Activated naive CD8-positive, alpha-beta T cell treated with anti-CD3 and anti-CD28 coated beads, Interleukin-2, amount 10 ng/mL, durations not matched to agents 7 days and 5 days (primary cell): Measurements from ENCODE around the gene CHD6. TPM values are rescaled to one million over a fixed set of nuclear protein-coding genes. Genes with fewer than 3 reads are reported as not detected.

ENCODE experiments used
- ATAC-seq: fragments of 150-1000 bp; cut with Tn5 transposase; one replicate; pipeline ENCODE4 v1.10.0; 2021; ENCODE audit warnings: low read depth, moderate library complexity
- POLR2A ChIA-PET: fragments of 350-600 bp; sonication (Branson Sonifier 250); formaldehyde crosslinking; loops from one replicate; lab custom pipeline; 2021; ENCODE audit warnings: antibody characterized with exemption; lab: Charles Lee
- DNase-seq: peaks from one replicate; pipeline ENCODE4 v3.0.0; 2021
- H3K27ac Mint-ChIP-seq: one replicate; pipeline ENCODE4 v1.8.0; 2022; ENCODE audit warnings: mild to moderate bottlenecking, mixed read lengths
- H3K27me3 Mint-ChIP-seq: one replicate; pipeline ENCODE4 v1.8.0; 2022; ENCODE audit warnings: mild to moderate bottlenecking, moderate library complexity, mixed read lengths
- H3K36me3 Mint-ChIP-seq: one replicate; pipeline ENCODE4 v1.8.0; 2021; ENCODE audit warnings: mild to moderate bottlenecking, mixed read lengths
- H3K4me1 Mint-ChIP-seq: one replicate; pipeline ENCODE4 v1.8.0; 2021; ENCODE audit warnings: mixed read lengths
- H3K4me3 Mint-ChIP-seq: one replicate; pipeline ENCODE4 v1.8.0; 2022; ENCODE audit warnings: mild to moderate bottlenecking, moderate library complexity, mixed read lengths
- H3K9me3 Mint-ChIP-seq: one replicate; pipeline ENCODE4 v1.8.0; 2021; ENCODE audit warnings: mixed read lengths
- total RNA-seq, 2 experiments: library from RNA; stranded (reverse); gene quantifications; one replicate each; pipeline ENCODE4 v1.2.3, GENCODE V29; 2021

CHD6 gene
- total RNA-seq, 2 experiments from 2014 or later, result 48.2 to 58.9 TPM

DNA sequence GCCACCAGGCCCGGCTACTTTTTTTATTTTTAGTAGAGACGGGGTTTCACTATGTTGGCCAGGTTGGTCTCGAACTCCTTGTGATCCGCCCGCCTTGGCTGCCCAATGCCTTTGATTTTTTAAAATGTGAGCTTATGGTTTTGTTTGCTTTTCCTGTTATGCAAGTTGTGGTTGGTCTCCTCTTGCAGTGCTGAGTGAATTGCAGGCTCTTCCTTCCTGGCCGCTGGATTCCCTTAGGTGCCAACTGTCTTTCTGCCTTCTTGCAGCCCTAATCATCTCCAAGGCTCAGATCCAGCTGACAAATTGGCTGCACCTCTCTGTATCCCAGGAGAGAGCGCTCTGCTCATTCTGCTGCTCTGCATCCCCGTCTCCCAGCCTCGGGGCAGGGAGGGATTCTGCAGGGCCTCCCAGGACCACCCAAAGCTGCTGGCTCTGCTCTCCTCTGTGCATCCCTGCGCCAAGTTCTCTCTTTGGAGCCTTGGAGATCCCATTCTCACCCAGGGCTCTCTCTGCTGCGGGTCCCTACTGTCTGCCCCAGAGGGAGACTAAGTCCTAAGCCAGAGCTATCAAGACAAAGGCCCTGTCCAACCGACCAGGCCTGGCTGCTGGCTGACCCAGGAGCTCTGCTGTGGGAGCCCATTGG is 237.5 kb downstream of the CHD6 start:
- no peak overlapping the region for H3K4me3 Mint-ChIP-seq
- no peaks in the 10 kb centered on the region for H3K36me3 Mint-ChIP-seq
- DNase-seq (no peak), ATAC-seq (no peak)
- H3K4me1 Mint-ChIP-seq, result peaks cover 9% of the 10 kb centered on the region
- POLR2A ChIA-PET, result no interaction called here
- H3K27ac Mint-ChIP-seq, result no peak overlapping the region
- H3K9me3 Mint-ChIP-seq, result peaks cover 2% of the 10 kb centered on the region
- peaks cover 54% of the 10 kb centered on the region for H3K27me3 Mint-ChIP-seq

- Mint-ChIP-seq H3K4me3 (no peak overlapping the region), H3K27me3 (peaks cover 54% of the 10 kb centered on the region), H3K9me3 (peaks cover 2% of the 10 kb centered on the region), H3K4me1 (peaks cover 9% of the 10 kb centered on the region), H3K27ac (no peak overlapping the region), H3K36me3 (no peaks in the 10 kb centered on the region)
- DNase-seq (no peak), ATAC-seq (no peak)
- POLR2A ChIA-PET, result no interaction called here
These were observed 238.6 kb downstream of the CHD6 start for GRCh38 chr20:41379551-41379950.

DNA sequence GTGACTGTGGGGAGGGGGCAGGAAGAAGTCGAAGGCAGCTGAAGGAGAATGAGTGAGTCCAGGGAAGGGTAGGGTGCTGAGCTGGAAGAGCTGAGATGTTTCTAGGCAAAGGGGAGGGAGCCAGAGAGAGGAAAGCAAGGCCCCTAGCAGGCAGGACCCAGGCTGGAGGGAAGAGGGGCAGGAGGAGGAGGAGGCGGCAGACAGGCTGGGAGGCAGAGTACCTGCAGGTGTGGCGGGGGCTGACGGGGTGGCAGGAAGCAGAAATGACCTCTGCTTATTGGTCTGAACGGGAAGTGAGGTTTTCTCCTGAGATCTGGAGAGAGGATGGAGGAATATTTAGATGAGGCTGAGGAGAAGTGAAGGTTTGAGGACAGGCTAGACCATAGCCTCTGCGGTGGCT is 240.9 kb downstream of the CHD6 start:
- Mint-ChIP-seq H3K36me3 (no peaks in the 10 kb centered on the region), H3K4me3 (no peak overlapping the region), H3K27ac (no peak overlapping the region), H3K27me3 (peaks cover 59% of the 10 kb centered on the region), H3K9me3 (peaks cover 1% of the 10 kb centered on the region), H3K4me1 (peaks cover 9% of the 10 kb centered on the region)
- DNase-seq (no peak), ATAC-seq (no peak)
- POLR2A ChIA-PET, result no interaction called here

- no peak for ATAC-seq
- POLR2A ChIA-PET, result no interaction called here
- Mint-ChIP-seq H3K4me3 (no peak overlapping the region), H3K9me3 (peaks cover 2% of the 10 kb centered on the region), H3K27ac (no peak overlapping the region), H3K4me1 (peaks cover 9% of the 10 kb centered on the region), H3K27me3 (peaks cover 56% of the 10 kb centered on the region), H3K36me3 (peaks cover under 1% of the 10 kb centered on the region)
- DNase-seq, result no peak
These were observed 241.8 kb downstream of the CHD6 start for GRCh38 chr20:41376349-41376748.

DNA sequence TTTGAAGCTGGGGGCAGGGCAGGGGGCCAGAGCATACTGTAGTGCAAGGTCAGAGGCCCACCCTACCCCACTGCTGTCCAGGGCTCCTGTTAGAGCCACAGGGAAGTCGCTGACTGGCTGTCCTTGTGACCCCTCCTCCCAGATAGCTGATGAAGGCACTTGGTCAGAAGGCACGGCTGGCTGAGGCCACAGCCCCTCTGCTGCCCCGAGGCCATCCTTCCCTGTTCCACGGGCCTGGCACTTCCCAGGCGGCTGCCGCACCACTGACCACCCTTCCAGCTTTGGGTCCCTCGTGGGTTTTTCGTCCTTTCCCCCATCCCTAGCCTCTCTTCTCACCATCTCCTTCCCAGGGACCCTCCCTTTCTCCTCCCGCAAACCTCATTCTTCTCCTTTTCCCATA is 242.3 kb downstream of the CHD6 start:
- Mint-ChIP-seq H3K27ac (no peak overlapping the region), H3K4me3 (no peak overlapping the region), H3K4me1 (peaks cover 9% of the 10 kb centered on the region), H3K9me3 (peaks cover 6% of the 10 kb centered on the region), H3K36me3 (peaks cover 4% of the 10 kb centered on the region), H3K27me3 (peaks cover 56% of the 10 kb centered on the region)
- ATAC-seq (no peak), DNase-seq (no peak)
- POLR2A ChIA-PET, result no interaction called here

- H3K4me1 Mint-ChIP-seq, result peaks cover 5% of the 10 kb centered on the region
- H3K27ac Mint-ChIP-seq, result no peak overlapping the region
- POLR2A ChIA-PET, result no interaction called here
- peaks cover 4% of the 10 kb centered on the region for H3K36me3 Mint-ChIP-seq
- ATAC-seq (no peak), DNase-seq (no peak)
- H3K4me3 Mint-ChIP-seq, result no peak overlapping the region
- H3K9me3 Mint-ChIP-seq, result peaks cover 7% of the 10 kb centered on the region
- H3K27me3 Mint-ChIP-seq, result peaks cover 46% of the 10 kb centered on the region
These were observed 244.0 kb downstream of the CHD6 start for GRCh38 chr20:41373931-41374920.

GRCh38 chr20:41373251-41373783 is 244.9 kb downstream of the CHD6 start:
- peaks cover 5% of the 10 kb centered on the region for H3K4me1 Mint-ChIP-seq
- ATAC-seq (no peak), DNase-seq (no peak)
- peaks cover 46% of the 10 kb centered on the region for H3K27me3 Mint-ChIP-seq
- no peak overlapping the region for H3K4me3 Mint-ChIP-seq
- H3K36me3 Mint-ChIP-seq, result peaks cover 4% of the 10 kb centered on the region
- H3K27ac Mint-ChIP-seq, result no peak overlapping the region
- peaks cover 7% of the 10 kb centered on the region for H3K9me3 Mint-ChIP-seq
- POLR2A ChIA-PET, result no interaction called here

DNA sequence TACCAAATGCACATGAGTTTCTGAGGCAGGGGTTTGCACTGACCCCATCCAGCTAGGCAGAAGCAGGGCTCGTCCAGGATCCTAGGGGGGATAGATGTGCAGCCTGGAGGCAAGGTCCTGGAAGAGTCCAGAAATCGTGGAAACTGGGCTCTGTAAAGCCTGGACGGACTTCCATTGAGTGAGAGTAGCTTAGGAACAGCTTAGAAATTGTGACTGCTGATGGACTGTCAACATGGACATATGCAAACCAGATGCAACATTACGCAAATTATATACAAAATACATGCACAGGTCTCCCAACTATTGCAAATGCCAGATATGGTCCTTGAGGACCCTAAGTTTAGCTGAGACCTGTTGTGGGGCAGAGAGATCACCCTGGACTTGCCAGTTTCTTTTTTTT is 246.8 kb downstream of the CHD6 start:
- no peak overlapping the region for H3K27ac Mint-ChIP-seq
- H3K4me1 Mint-ChIP-seq, result no peaks in the 10 kb centered on the region
- POLR2A ChIA-PET, result no interaction called here
- H3K36me3 Mint-ChIP-seq, result peaks cover 4% of the 10 kb centered on the region
- H3K9me3 Mint-ChIP-seq, result peaks cover 7% of the 10 kb centered on the region
- no peak for ATAC-seq
- H3K4me3 Mint-ChIP-seq, result no peak overlapping the region
- peaks cover 42% of the 10 kb centered on the region for H3K27me3 Mint-ChIP-seq
- DNase-seq, result no peak

DNA sequence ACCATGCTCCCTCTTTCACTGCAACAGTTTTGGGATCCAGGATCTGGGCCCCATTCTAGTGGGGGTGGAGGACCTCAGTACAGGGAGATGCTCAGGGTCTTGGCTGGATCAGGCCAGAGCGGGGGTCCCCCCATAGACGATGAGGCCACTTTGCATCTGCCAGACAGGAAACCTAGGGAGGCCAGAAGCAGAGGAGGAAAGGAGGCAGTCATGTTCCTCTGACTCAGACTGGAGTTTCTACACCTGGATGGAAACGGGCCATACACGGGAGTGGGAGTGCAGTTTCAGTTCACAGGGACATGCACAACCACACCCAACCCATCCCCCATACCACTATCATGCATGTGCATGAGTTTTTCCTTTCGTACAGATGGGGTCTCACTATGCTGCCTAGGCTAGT is 248.0 kb downstream of the CHD6 start:
- DNase-seq, result no peak
- peaks cover 4% of the 10 kb centered on the region for H3K36me3 Mint-ChIP-seq
- ATAC-seq, result no peak
- peaks cover 46% of the 10 kb centered on the region for H3K27me3 Mint-ChIP-seq
- no peaks in the 10 kb centered on the region for H3K4me1 Mint-ChIP-seq
- H3K9me3 Mint-ChIP-seq, result peaks cover 7% of the 10 kb centered on the region
- no peak overlapping the region for H3K4me3 Mint-ChIP-seq
- no peak overlapping the region for H3K27ac Mint-ChIP-seq
- POLR2A ChIA-PET, result no interaction called here

GRCh38 chr20:41369673-41370072 is 248.5 kb downstream of the CHD6 start:
- H3K36me3 Mint-ChIP-seq, result peaks cover 4% of the 10 kb centered on the region
- H3K9me3 Mint-ChIP-seq, result peaks cover 7% of the 10 kb centered on the region
- no peaks in the 10 kb centered on the region for H3K4me1 Mint-ChIP-seq
- no peak for ATAC-seq
- no peak overlapping the region for H3K27ac Mint-ChIP-seq
- peaks cover 51% of the 10 kb centered on the region for H3K27me3 Mint-ChIP-seq
- no peak overlapping the region for H3K4me3 Mint-ChIP-seq
- DNase-seq, result no peak
- POLR2A ChIA-PET, result no interaction called here

DNA sequence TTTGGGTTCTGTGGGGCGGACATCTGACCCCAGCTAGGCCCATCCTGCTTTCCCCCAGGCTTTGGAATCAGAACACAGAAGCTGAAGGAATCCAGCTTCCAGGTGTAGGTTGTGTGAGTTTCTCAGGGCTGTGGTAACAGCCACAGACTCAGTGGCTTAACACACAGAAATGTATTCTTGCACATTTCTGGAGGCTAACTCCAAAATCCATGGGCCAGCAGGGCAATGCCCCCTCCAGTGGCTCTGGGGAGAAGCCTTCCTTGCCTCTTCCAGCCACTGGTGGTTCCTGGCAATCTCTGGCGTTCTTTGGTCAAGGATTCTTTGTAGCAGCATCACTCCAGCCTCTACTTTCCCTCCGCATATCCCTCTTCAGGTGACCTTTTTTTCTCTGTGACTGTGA is 250.2 kb downstream of the CHD6 start:
- Mint-ChIP-seq H3K27me3 (peaks cover 48% of the 10 kb centered on the region), H3K27ac (no peak overlapping the region), H3K4me1 (no peaks in the 10 kb centered on the region), H3K9me3 (peaks cover 7% of the 10 kb centered on the region), H3K36me3 (peaks cover 4% of the 10 kb centered on the region), H3K4me3 (no peak overlapping the region)
- POLR2A ChIA-PET, result interaction anchor here (1.1 kb wide), 1 partner anchor 10 kb away, joined by 3 read pairs; no protein-coding TSS in a partner anchor
- ATAC-seq (no peak), DNase-seq (no peak)

DNA sequence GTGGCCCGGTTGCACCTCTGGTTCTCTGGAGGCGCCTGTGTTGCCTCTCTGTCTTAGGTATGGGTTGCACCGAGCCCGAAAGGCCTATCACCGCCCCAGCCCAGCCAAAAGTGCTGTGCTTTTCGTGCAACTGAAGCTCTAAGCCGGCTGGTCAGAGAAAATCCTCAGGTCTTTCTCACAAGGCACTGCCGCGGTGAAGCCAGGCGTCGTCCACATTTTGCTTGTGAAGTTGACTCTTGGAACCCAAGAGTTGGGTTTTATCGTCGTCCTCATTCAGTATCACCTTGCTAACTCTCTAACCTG is 250.8 kb downstream of the CHD6 start:
- Mint-ChIP-seq H3K27ac (no peak overlapping the region), H3K4me1 (no peaks in the 10 kb centered on the region), H3K27me3 (peaks cover 45% of the 10 kb centered on the region), H3K9me3 (peaks cover 6% of the 10 kb centered on the region), H3K36me3 (peaks cover 4% of the 10 kb centered on the region), H3K4me3 (peak overlapping the region; percentile 67)
- no peak for ATAC-seq
- POLR2A ChIA-PET, result interaction anchor here (1.1 kb wide), 1 partner anchor 9 kb away, joined by 3 read pairs; no protein-coding TSS in a partner anchor
- DNase-seq, result no peak

- DNase-seq (no peak), ATAC-seq (peak; percentile 26)
- Mint-ChIP-seq H3K4me1 (no peaks in the 10 kb centered on the region), H3K27me3 (peaks cover 45% of the 10 kb centered on the region), H3K27ac (no peak within 1 kb of the TSS), H3K4me3 (peak within 1 kb of the TSS; percentile 67), H3K9me3 (peaks cover 6% of the 10 kb centered on the region), H3K36me3 (peaks cover 4% of the 10 kb centered on the region)
- POLR2A ChIA-PET, result no interaction called here
These were observed 251.4 kb downstream of the CHD6 start, which contains the start of gene EMILIN3 for GRCh38 chr20:41366546-41367392. EMILIN3 (minus strand) TSS chr20:41366818; CDS start chr20:41366634, 184 bp downstream.
